HG02798 (cell line): Measurements from ENCODE around the gene AMER3.
"Not testable (repeated sequence)": the region's sequence is repeated elsewhere in the genome, so short reads cannot be mapped to it uniquely, and the experiment has no call there.

Experiments used
- ATAC-seq: cut with Tn5 transposase; IDR thresholded peaks from one replicate; pipeline ENCODE4 v1.9.1; 2021; ENCODE audit warnings: mild to moderate bottlenecking; ENCODE audit not compliant: unreplicated experiment, poor library complexity

AMER3 gene, protein sequence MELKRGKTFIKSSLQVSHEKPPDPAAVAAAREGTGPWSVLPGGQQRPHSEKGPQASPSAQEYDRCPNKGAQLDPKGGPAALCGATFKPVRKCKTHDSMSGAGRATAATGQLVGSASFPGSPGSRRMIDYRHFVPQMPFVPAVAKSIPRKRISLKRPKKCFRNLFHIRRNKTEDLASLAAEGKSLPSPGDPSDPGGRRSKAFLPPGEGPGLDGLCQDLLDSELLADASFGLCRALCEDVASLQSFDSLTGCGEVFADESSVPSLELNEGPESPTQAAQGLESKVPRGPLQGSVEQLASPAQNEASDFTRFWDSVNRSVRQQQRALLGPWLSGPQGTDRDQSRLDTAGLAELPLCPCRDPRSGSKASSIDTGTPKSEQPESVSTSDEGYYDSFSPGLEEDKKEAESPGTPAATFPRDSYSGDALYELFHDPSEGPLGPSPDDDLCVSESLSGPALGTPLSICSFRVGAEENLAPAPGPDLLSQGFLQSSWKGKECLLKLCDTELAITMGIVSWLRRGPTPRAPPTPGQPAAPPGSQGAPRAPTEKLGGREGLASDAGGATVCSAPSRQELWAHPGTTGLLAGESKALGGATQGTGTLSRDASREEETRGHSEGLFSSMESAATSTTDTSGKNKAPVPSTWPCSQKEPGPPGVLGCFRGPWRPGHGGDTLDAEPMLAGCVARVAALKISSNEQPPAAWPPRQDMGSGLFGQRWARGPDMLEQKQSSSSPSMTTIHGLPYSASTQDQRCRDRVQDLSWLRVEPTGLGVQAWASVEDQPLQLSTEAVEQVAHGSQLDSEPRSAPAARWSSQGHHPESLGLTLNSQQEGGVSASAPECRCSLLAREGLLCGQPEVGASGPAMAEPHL

DNA sequence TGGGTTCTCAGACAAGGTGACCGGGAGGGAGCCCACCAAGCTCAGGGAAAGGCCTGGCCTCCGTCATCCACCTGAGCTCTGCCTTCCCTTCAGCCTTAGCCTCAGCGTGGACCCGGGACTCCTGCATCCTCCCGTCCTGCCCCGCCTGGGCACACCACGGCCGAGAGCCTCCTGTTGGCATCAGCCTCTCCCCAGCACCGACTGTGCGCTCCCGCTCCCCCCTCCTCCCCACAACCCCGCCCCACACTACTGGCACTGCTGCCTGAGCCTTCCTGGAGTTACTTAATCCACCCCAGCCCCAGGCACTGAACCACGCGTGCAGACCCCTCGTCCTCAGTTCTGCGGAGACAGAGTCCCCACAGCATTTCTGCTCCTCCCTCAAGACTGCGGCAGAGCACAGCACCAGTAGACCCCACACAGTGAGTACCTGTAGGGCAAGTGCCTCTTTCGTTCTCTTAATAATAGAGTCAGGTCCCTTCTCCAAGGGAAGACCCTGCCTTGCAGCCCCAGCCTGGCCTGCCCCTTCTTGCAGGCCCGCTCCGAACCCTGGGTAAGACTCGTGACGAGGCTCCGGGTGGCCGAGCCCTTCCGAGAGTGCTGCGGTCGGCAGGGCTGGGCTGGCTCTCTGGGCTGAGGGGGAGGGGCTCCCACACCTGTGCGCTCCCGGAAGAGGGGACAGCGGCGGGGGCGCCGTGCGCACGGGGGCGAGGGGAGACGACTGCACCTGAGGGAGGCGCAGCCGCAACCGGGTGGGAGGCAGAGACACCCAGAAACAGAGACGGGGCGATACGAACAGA lies at the start of gene AMER3:
TSS of gene AMER3 (plus strand) at position 285 of the 797 bp plus-strand sequence. CDS start 6,533 bp downstream, outside the sequence.
- ATAC-seq = peak; percentile 37

GRCh38 chr2:130714795-130715194 lies 40.5 kb upstream of the AMER3 start:
- not testable (repeated sequence) for ATAC-seq

DNA sequence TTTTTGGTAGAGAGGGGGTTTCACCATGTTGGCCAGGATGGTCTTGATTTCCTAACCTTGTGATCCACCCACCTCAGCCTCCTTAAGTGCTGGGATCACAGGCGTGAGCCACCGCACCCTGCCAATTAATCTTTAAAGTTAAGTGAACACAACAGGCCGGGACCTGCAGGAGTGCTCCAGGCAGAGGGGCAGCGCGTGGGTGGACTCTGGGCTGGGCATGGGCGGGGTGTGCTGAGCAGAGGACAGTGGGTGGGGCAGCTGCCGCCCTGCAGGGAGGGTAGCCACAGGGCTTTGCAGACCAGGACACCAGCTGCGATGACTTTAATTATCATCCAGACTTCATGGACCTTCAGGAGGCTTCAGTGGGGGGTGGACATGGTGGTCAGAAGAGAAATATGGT lies 35.3 kb upstream of the AMER3 start:
- no peak for ATAC-seq

- no peak for ATAC-seq
Observed at GRCh38 chr2:130720528-130720927, 34.8 kb upstream of the AMER3 start.

DNA sequence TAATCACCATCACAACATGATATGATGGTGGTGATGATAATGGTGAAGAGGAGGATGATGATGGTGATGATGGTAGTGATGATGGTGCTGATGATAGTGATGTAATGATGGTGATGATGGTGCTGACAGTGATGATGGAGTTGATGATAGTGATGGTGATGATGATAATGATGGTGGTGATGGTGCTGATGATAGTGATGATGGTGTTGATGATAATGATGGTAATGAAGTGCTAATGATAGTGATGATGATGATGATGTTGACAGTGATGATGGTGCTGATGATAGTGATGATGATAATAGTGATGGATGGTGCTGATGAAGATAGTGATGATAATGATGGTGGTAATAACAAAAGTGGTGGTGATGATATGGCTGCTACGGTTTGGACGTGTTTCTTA lies 30.9 kb upstream of the AMER3 start:
- ATAC-seq = no peak

- no peak for ATAC-seq
Observed at GRCh38 chr2:130726614-130727180, 28.6 kb upstream of the AMER3 start.

DNA sequence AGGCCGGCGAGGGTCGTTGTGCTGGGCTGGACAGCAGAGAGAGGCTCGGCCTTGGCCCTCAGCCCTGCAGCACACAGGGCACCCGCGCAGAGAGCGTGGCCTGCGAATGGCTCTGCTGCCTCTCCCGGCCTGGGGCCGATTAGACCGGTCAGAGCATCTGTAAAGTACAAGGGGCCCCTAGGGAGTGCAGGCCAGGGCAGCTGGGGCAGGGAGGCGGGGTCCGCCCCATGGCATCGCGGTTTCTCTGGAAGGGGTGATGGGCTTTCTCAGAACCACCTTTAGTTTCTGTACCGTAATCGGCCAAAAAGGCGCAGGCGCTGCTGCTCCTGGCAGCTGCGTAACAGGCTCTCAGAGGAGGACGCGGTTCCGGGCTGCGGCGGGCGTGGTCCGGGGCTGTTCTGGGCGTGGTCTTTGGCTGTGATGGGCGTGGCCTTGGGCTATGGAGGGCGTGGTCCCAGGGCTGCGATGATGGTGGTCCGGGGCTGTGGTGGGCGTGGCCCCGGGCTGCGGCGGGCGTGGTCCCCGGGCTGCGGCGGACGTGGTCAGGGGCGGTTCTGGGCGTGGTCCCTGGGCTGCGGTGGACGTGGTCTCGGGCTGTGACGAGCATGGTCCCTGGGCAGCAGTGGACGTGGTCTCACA lies 27.9 kb upstream of the AMER3 start:
- ATAC-seq = peak; percentile 93

GRCh38 chr2:130728007-130728454 lies 27.3 kb upstream of the AMER3 start:
- ATAC-seq = peak; percentile 2

DNA sequence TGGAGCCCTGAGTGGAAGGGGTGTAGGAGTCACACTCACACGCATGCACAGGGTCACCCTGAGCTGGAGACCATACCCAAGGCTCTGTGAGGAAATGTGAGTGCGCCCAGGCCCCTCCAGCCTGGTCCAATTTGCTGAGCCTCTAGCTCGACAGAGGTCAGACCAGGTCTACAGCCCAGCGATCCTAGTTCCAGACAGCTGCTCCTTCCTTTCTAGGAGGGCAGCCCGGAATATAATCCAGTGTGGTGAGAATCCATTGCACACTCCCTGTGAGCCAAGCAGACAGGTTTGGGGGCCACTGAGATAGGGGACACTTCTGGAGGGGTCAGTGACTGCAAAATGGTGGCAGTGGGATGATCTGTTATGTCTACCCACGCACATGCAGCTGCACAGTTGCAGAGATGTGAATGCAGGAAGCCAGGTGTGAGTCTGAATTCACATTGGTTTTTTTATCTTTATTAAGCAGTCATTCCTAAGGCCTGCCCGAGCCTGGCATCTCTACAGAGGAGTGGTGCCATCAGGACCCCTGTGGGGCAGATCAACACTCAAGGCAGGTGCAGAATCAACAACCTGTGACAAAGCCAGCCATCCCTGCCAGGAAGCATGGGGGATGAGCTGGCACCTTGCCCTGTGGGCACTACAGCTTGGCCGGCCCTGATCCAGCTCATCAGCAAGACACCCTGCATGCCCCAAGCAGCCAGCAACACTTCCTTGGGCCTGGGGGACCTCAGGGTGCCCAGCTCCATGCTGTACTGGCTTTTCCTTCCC lies 26.6 kb upstream of the AMER3 start, which contains the start of gene GPR148:
TSS of gene GPR148 (plus strand) at position 522 of the 768 bp plus-strand sequence. CDS start at position 604, 82 bp downstream.
- ATAC-seq = no peak

GRCh38 chr2:130729322-130730299 lies 25.7 kb upstream of the AMER3 start:
- no peak for ATAC-seq

- not testable (repeated sequence) for ATAC-seq
Observed at GRCh38 chr2:130732257-130732656, 23.1 kb upstream of the AMER3 start.

GRCh38 chr2:130735200-130735599 lies 20.1 kb upstream of the AMER3 start:
- ATAC-seq = no peak

- ATAC-seq = no peak
Observed at GRCh38 chr2:130736487-130736886, 18.9 kb upstream of the AMER3 start.

GRCh38 chr2:130737592-130737991 lies 17.7 kb upstream of the AMER3 start:
- ATAC-seq = no peak

DNA sequence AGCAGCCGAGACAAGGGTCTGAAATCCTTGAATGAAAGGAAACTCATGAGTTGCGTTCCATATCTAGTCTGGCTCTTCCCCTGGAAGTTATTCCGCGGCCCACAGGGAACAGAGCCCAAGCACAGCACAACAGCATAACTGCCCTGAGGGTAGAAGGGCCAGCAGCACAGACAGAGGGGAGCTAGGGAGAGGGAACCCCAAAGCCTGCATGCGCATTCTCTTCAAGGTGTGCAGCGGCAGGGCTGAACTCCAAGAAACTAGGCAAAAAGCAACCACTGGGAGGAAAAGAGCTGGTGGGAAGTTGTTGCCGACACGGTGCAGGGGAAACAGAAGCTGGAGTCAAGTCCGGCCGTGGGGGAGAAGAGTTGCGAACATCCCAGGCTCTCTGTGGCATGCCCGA lies 14.7 kb upstream of the AMER3 start:
- ATAC-seq = no peak

- ATAC-seq = no peak
Observed at GRCh38 chr2:130743278-130743677, 12.1 kb upstream of the AMER3 start.

- ATAC-seq = no peak
Observed at GRCh38 chr2:130744287-130745117, 10.8 kb upstream of the AMER3 start.
